ENCODE measurements around the gene CDKL1. TPM values are rescaled to one million over a fixed set of nuclear protein-coding genes. Genes with fewer than 3 reads are reported as not detected.

CDKL1 gene
- total RNA-seq, 1 experiment from 2014 or later = 5.4 TPM

DNA sequence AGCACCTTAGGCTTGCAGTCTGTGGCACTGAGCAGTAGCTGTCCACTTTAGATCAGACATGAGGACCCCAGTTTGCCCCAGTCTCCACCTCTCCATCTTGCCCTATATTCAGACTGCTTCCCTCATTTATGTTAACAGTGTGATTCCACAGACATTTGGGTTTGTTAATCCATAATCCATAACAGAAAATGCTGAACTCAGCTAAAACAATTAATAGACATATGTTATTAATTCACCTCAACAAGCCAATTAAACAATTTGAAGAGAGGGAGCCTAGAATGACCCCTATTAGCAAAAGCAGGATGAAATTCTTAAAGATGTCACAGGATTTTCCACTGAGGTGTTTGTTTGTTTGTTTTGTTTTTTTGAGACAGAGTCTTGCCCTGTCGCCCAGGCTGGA lies 9.1 kb downstream of the CDKL1 start:
- H3K4me1 ChIP-seq = peaks cover 14% of the 10 kb centered on the region
- no peak for DNase-seq
- POLR2A ChIA-PET = no interaction called here
- no peak overlapping the region for H3K27ac Mint-ChIP-seq (ENCODE audit: unreplicated experiment)
- H3K36me3 ChIP-seq (ENCODE audit: control insufficient read depth, insufficient read depth, low read length) = no peaks in the 10 kb centered on the region
- no peaks in the 10 kb centered on the region for H3K9me3 Mint-ChIP-seq (ENCODE audit: unreplicated experiment)
- peaks cover 19% of the 10 kb centered on the region for H3K4me1 Mint-ChIP-seq (ENCODE audit: low read depth, unreplicated experiment)
- H3K36me3 Mint-ChIP-seq (ENCODE audit: insufficient read depth, unreplicated experiment) = no peaks in the 10 kb centered on the region
- H3K27me3 Mint-ChIP-seq (ENCODE audit: insufficient read depth, unreplicated experiment) = no peaks in the 10 kb centered on the region
- TF ChIP-seq, protein P1, sequence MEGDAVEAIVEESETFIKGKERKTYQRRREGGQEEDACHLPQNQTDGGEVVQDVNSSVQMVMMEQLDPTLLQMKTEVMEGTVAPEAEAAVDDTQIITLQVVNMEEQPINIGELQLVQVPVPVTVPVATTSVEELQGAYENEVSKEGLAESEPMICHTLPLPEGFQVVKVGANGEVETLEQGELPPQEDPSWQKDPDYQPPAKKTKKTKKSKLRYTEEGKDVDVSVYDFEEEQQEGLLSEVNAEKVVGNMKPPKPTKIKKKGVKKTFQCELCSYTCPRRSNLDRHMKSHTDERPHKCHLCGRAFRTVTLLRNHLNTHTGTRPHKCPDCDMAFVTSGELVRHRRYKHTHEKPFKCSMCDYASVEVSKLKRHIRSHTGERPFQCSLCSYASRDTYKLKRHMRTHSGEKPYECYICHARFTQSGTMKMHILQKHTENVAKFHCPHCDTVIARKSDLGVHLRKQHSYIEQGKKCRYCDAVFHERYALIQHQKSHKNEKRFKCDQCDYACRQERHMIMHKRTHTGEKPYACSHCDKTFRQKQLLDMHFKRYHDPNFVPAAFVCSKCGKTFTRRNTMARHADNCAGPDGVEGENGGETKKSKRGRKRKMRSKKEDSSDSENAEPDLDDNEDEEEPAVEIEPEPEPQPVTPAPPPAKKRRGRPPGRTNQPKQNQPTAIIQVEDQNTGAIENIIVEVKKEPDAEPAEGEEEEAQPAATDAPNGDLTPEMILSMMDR (IDR thresholded peaks at IDR 0.05; ENCODE audit: insufficient read depth in 1 of 2, low read depth in 1 of 2, low read length in 1 of 2, severe bottlenecking in 1 of 2, unreplicated experiment in 1 of 2) = no peak
- intact Hi-C loops (cut with micrococcal nuclease; ENCODE audit: unreplicated experiment) = no loop called here
- H3K27me3 ChIP-seq (replicated peaks; ENCODE audit: control insufficient read depth, insufficient read depth, low read length) = no peaks in the 10 kb centered on the region
- no peak overlapping the region for H3K4me3 Mint-ChIP-seq (ENCODE audit: unreplicated experiment)
- CTCF ChIA-PET = no interaction called here
- H3K9me3 ChIP-seq = no peaks in the 10 kb centered on the region
- no peak overlapping the region for H3K4me3 ChIP-seq (ENCODE audit: low read depth, low read length)
- no TSS peak for BruUV-seq (replicated peaks)

DNA sequence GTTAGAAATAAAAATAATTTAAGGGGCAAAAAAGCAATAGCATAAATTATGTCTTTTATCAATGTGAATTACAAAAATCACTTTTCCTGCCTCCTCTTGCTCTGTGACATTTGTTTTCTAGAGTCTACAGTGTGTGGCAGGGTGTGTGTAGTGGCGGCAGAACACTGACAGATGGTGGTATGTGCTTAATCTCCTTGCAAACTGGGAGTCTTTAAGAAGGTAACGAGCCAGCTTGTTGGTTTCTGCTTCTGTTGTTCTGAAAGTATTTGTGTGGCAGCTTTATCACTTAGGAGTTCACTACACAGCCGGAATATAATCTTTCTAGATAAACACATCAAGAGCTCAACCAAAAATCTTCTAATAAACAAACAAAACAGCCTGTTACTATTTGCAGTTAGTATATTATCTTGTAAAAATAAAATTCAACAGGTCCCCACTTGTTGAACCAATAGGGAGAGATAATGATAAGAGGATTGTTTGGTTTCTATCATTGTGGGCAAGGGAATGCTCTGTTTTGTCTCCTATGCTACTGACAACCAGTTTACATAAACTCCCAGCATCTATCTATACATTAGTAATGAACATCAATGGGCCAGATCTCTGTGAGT lies 13.0 kb downstream of the CDKL1 start:
- H3K4me3 Mint-ChIP-seq (ENCODE audit: unreplicated experiment) = no peak overlapping the region
- BruUV-seq (replicated peaks) = no TSS peak
- H3K4me1 ChIP-seq = peaks cover 12% of the 10 kb centered on the region
- ChIA-PET CTCF (interaction anchor here (0.6 kb wide), 1 partner anchor 78 kb away, joined by 3 read pairs; no protein-coding TSS in a partner anchor), POLR2A (no interaction called here)
- DNase-seq = peak in 1 of 2 experiments; percentile 26
- no peaks in the 10 kb centered on the region for H3K27me3 Mint-ChIP-seq (ENCODE audit: insufficient read depth, unreplicated experiment)
- H3K27ac Mint-ChIP-seq (ENCODE audit: unreplicated experiment) = no peak overlapping the region
- intact Hi-C loops (cut with micrococcal nuclease; ENCODE audit: unreplicated experiment) = loop anchor here (2.0 to 5.0 kb wide), 2 partner anchors 71 to 149 kb away; partner anchors contain the start of genes DMAC2L, L2HGDH and MAP4K5
- H3K9me3 Mint-ChIP-seq (ENCODE audit: unreplicated experiment) = no peaks in the 10 kb centered on the region
- H3K4me1 Mint-ChIP-seq (ENCODE audit: low read depth, unreplicated experiment) = peaks cover 8% of the 10 kb centered on the region
- no peaks in the 10 kb centered on the region for H3K9me3 ChIP-seq
- H3K4me3 ChIP-seq (ENCODE audit: low read depth, low read length) = no peak overlapping the region
- H3K36me3 ChIP-seq (ENCODE audit: control insufficient read depth, insufficient read depth, low read length) = no peaks in the 10 kb centered on the region
- no peaks in the 10 kb centered on the region for H3K27me3 ChIP-seq (replicated peaks; ENCODE audit: control insufficient read depth, insufficient read depth, low read length)
- TF ChIP-seq, protein P1 (IDR thresholded peaks at IDR 0.05; ENCODE audit: insufficient read depth in 1 of 2, low read depth in 1 of 2, low read length in 1 of 2, severe bottlenecking in 1 of 2, unreplicated experiment in 1 of 2) = peak in 1 of 2 experiments; percentile 28
- H3K36me3 Mint-ChIP-seq (ENCODE audit: insufficient read depth, unreplicated experiment) = peaks cover 6% of the 10 kb centered on the region

- CTCF ChIA-PET = interaction anchor here (0.6 to 1.0 kb wide), 2 partner anchors 41 to 250 kb away, joined by 3 to 4 read pairs; no protein-coding TSS in a partner anchor
- peaks cover 8% of the 10 kb centered on the region for H3K4me1 Mint-ChIP-seq (ENCODE audit: low read depth, unreplicated experiment)
- TF ChIP-seq, protein P1 (IDR thresholded peaks at IDR 0.05; ENCODE audit: insufficient read depth in 1 of 2, low read depth in 1 of 2, low read length in 1 of 2, severe bottlenecking in 1 of 2, unreplicated experiment in 1 of 2) = no peak
- no TSS peak for BruUV-seq (replicated peaks)
- intact Hi-C loops (cut with micrococcal nuclease; ENCODE audit: unreplicated experiment) = loop anchor here (2.0 to 5.0 kb wide), 2 partner anchors 70 to 151 kb away; partner anchors contain the start of genes DMAC2L, L2HGDH and MAP4K5
- H3K9me3 ChIP-seq = no peaks in the 10 kb centered on the region
- H3K27me3 ChIP-seq (replicated peaks; ENCODE audit: control insufficient read depth, insufficient read depth, low read length) = no peaks in the 10 kb centered on the region
- peak in 1 of 2 experiments; percentile 6 for DNase-seq
- H3K36me3 Mint-ChIP-seq (ENCODE audit: insufficient read depth, unreplicated experiment) = peaks cover 6% of the 10 kb centered on the region
- H3K9me3 Mint-ChIP-seq (ENCODE audit: unreplicated experiment) = no peaks in the 10 kb centered on the region
- H3K4me3 Mint-ChIP-seq (ENCODE audit: unreplicated experiment) = no peak overlapping the region
- no peaks in the 10 kb centered on the region for H3K36me3 ChIP-seq (ENCODE audit: control insufficient read depth, insufficient read depth, low read length)
- no peak overlapping the region for H3K4me3 ChIP-seq (ENCODE audit: low read depth, low read length)
- no peaks in the 10 kb centered on the region for H3K27me3 Mint-ChIP-seq (ENCODE audit: insufficient read depth, unreplicated experiment)
- no peak overlapping the region for H3K27ac Mint-ChIP-seq (ENCODE audit: unreplicated experiment)
- POLR2A ChIA-PET = no interaction called here
- peaks cover 12% of the 10 kb centered on the region for H3K4me1 ChIP-seq
These were observed 14.8 kb downstream of the CDKL1 start for GRCh38 chr14:50381823-50382287.
